Sigmoid colon (tissue), 3 donors: ENCODE data around the gene MAGI2.

ENCODE experiments used
- POLR2A ChIP-seq, 2 donors: fragments of 450-650 bp; IDR thresholded peaks; one replicate each; pipeline ENCODE4 v1.6.1; 2016; ENCODE audit warnings: antibody characterized with exemption in 2 of 2, mild to moderate bottlenecking in 2 of 2, moderate library complexity in 2 of 2
- TF ChIP-seq, protein P1 (sequence below), 4 experiments: fragments of 450-650 bp in 3 of 4; fragments of 200-600 bp in 1 of 4; IDR thresholded peaks; one replicate each; pipeline ENCODE4 v1.5.1; 2016 to 2019; ENCODE audit warnings: antibody characterized with exemption in 4 of 4, mild to moderate bottlenecking in 3 of 4, moderate library complexity in 2 of 4

GRCh38 chr7:79403879-79404278 is 49.6 kb downstream of the MAGI2 start:
- TF ChIP-seq, protein P1, sequence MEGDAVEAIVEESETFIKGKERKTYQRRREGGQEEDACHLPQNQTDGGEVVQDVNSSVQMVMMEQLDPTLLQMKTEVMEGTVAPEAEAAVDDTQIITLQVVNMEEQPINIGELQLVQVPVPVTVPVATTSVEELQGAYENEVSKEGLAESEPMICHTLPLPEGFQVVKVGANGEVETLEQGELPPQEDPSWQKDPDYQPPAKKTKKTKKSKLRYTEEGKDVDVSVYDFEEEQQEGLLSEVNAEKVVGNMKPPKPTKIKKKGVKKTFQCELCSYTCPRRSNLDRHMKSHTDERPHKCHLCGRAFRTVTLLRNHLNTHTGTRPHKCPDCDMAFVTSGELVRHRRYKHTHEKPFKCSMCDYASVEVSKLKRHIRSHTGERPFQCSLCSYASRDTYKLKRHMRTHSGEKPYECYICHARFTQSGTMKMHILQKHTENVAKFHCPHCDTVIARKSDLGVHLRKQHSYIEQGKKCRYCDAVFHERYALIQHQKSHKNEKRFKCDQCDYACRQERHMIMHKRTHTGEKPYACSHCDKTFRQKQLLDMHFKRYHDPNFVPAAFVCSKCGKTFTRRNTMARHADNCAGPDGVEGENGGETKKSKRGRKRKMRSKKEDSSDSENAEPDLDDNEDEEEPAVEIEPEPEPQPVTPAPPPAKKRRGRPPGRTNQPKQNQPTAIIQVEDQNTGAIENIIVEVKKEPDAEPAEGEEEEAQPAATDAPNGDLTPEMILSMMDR (IDR thresholded peaks at IDR 0.05), result no peak
- TF ChIP-seq POLR2A (IDR thresholded peaks at IDR 0.05), result no peak
